ENCODE data around the gene PKHD1. TPM values are rescaled to one million over a fixed set of nuclear protein-coding genes. Genes with fewer than 3 reads are reported as not detected.

The PKHD1 gene
- polyA plus RNA-seq, 1 of the 3 experiments (the other 2 are of a cell fraction), result not detected

DNA sequence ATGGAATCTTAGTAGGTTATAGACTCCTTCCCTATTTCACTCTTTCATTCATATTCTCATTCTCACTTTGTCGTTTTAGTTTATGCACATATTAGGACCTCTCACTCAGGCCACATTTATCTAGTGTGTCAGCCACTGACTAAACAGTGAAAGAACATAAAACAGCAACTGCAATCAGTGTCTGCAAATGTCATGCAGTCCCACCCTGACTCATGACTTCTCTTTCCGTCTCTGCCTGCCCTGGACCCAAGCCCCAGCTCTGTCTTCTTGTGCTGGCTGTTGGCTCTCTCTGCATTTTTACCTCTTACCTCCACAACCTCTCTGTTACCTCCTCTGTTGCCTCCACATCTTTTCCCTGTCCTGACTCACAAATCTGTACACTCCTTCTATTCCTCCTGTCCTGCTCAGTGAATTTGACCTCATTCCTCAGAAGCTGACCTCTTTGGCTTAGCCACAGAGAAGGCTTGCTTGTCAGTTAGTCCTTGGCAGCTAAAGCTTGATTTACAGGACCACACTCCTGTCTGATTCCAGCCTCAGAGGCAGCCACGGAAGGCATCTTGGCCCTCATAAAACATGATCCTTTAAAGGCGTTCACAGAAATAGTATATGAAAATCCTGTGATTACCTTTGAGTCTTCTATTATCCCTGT lies 247.6 kb downstream of the PKHD1 start:
- Histone ChIP-seq H3K27me3 (ENCODE audit: insufficient read depth) (no peaks in the 10 kb centered on the region), H3F3A (replicated peaks; ENCODE audit: insufficient read depth) (peaks cover 2% of the 10 kb centered on the region), H3K4me2 (no peak overlapping the region), H3K27ac (ENCODE audit: low read depth in 2 of 2, low read length in 1 of 2) (peak overlapping the region in 1 of 2 experiments; percentile 43; a peak in 1 of 4 replicates), H2AFZ (ENCODE audit: low read depth) (no peak overlapping the region), H3K4me3 (ENCODE audit: low read depth in 2 of 2, low read length in 1 of 2) (no peak overlapping the region), H3K9me3 (no peaks in the 10 kb centered on the region), H3K79me2 (ENCODE audit: insufficient read depth) (no peaks in the 10 kb centered on the region), H3K4me1 (ENCODE audit: control insufficient read depth in 1 of 2, insufficient read depth in 2 of 2, low read depth in 1 of 2, low read length in 1 of 2) (peaks cover 0 to 32% of the 10 kb centered on the region in 2 experiments; a peak in 2 of 4 replicates), H3K9ac (no peak overlapping the region), H3K36me3 (replicated peaks in 1 of 2; ENCODE audit: control insufficient read depth in 1 of 2, insufficient read depth in 2 of 2, low read length in 1 of 2) (no peaks in the 10 kb centered on the region), H4K20me1 (ENCODE audit: insufficient read depth) (no peaks in the 10 kb centered on the region), H3K9me2 (no peaks in the 10 kb centered on the region)
- CTCF ChIA-PET, result no interaction called here
- no peak for DNase-seq
- WGBS (ENCODE audit: low lambda C conversion rate), result 34% methylated on average over 4 of the region's 4 CpGs
- POLR2A ChIA-PET, result no interaction called here
- TF ChIP-seq RFX5 (IDR thresholded peaks at IDR 0.05; ENCODE audit: low read length) (no peak), ELF1 (IDR thresholded peaks at IDR 0.05) (no peak), YY1 (IDR thresholded peaks at IDR 0.05; ENCODE audit: low read depth) (no peak), GATA2 (CRISPR knock-in tag; IDR thresholded peaks at IDR 0.05) (no peak), RCOR1 (IDR thresholded peaks at IDR 0.05; ENCODE audit: low read length) (no peak), MXI1 (IDR thresholded peaks at IDR 0.05; ENCODE audit: low read depth, low read length) (no peak), MEF2A (IDR thresholded peaks at IDR 0.05; ENCODE audit: borderline replicate concordance, low read depth) (no peak), JUND (IDR thresholded peaks at IDR 0.05) (no peak), POLR2AphosphoS5 (IDR thresholded peaks at IDR 0.05; ENCODE audit: low read depth, low read length) (no peak), FOXM1 (IDR thresholded peaks at IDR 0.05; ENCODE audit: low read depth) (no peak), REST (IDR thresholded peaks at IDR 0.05; ENCODE audit: low read depth, low read length) (no peak), SIN3A (IDR thresholded peaks at IDR 0.05; ENCODE audit: borderline replicate concordance, low read depth, low read length) (no peak), NRF1 (IDR thresholded peaks at IDR 0.05; ENCODE audit: low read depth, low read length) (no peak)
- TF ChIP-seq, protein P1, sequence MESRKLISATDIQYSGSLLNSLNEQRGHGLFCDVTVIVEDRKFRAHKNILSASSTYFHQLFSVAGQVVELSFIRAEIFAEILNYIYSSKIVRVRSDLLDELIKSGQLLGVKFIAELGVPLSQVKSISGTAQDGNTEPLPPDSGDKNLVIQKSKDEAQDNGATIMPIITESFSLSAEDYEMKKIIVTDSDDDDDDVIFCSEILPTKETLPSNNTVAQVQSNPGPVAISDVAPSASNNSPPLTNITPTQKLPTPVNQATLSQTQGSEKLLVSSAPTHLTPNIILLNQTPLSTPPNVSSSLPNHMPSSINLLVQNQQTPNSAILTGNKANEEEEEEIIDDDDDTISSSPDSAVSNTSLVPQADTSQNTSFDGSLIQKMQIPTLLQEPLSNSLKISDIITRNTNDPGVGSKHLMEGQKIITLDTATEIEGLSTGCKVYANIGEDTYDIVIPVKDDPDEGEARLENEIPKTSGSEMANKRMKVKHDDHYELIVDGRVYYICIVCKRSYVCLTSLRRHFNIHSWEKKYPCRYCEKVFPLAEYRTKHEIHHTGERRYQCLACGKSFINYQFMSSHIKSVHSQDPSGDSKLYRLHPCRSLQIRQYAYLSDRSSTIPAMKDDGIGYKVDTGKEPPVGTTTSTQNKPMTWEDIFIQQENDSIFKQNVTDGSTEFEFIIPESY (IDR thresholded peaks at IDR 0.05; ENCODE audit: borderline replicate concordance, low read depth), result no peak
- TF ChIP-seq, protein P2, sequence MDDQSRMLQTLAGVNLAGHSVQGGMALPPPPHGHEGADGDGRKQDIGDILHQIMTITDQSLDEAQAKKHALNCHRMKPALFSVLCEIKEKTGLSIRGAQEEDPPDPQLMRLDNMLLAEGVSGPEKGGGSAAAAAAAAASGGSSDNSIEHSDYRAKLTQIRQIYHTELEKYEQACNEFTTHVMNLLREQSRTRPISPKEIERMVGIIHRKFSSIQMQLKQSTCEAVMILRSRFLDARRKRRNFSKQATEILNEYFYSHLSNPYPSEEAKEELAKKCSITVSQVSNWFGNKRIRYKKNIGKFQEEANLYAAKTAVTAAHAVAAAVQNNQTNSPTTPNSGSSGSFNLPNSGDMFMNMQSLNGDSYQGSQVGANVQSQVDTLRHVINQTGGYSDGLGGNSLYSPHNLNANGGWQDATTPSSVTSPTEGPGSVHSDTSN (IDR thresholded peaks at IDR 0.05), result no peak

Measured in SK-N-SH (cell line).